Epithelial cell of esophagus (primary cell): ENCODE data around the gene PFAS.
A peak's percentile ranks its signal among the peaks of the same experiment; 100 is the strongest.

Source experiments
- DNase-seq: peaks from one replicate; pipeline ENCODE4 v3.0.0; 2010; ENCODE audit warnings: low read depth
- H3K4me3 ChIP-seq: 2 replicates; pipeline ENCODE4 v1.5.1; 2011; ENCODE audit warnings: mild to moderate bottlenecking, low read length, control low read depth
- TF ChIP-seq, protein P1 (sequence below): IDR thresholded peaks from 2 replicates; pipeline ENCODE4 v1.5.1; 2011; ENCODE audit warnings: low read depth, mild to moderate bottlenecking, low read length, control low read depth, inconsistent platforms; ENCODE audit not compliant: insufficient read depth; ENCODE audit errors: missing control alignments

PFAS gene

DNA sequence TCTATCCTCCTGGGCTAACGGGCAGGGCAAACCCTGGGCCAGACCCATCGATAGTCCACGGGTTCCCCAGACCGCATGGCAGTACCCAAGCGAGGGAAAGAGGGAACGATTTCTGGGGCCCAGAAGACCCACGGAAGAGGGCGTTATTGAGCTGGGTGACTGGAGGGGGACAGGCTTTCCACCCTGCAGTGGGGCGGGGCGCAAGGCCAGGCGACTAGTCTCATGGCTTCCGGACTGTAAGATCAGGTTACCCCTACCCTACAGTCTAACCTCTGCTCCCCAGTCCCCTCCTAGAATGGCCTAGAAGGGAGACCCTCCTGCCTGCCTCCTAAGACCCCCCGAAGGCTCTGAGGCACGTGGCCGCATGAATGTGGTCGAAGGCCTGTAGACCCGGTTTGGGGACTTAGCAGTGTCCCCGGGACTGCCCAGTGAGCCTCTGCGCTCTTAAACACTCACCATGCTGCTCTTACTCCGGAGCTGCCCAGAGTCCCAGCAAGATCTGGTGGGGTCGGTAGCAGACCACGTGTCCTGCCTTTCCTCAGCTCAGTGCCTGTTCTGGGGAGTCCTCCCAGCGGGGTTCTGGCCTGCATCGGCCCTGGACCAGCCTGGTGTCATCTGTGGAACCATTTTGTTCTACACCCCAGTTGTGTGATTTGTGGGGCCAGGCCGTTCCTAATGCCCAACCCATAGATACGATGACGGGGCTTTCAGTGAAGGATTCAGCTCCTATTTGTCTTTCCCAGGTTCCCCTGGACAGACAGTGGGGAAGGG is 25.5 kb upstream of the PFAS start:
- peak; percentile 49 for DNase-seq
- TF ChIP-seq, protein P1, sequence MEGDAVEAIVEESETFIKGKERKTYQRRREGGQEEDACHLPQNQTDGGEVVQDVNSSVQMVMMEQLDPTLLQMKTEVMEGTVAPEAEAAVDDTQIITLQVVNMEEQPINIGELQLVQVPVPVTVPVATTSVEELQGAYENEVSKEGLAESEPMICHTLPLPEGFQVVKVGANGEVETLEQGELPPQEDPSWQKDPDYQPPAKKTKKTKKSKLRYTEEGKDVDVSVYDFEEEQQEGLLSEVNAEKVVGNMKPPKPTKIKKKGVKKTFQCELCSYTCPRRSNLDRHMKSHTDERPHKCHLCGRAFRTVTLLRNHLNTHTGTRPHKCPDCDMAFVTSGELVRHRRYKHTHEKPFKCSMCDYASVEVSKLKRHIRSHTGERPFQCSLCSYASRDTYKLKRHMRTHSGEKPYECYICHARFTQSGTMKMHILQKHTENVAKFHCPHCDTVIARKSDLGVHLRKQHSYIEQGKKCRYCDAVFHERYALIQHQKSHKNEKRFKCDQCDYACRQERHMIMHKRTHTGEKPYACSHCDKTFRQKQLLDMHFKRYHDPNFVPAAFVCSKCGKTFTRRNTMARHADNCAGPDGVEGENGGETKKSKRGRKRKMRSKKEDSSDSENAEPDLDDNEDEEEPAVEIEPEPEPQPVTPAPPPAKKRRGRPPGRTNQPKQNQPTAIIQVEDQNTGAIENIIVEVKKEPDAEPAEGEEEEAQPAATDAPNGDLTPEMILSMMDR = no peak
- H3K4me3 ChIP-seq = peak overlapping the region; percentile 93

DNA sequence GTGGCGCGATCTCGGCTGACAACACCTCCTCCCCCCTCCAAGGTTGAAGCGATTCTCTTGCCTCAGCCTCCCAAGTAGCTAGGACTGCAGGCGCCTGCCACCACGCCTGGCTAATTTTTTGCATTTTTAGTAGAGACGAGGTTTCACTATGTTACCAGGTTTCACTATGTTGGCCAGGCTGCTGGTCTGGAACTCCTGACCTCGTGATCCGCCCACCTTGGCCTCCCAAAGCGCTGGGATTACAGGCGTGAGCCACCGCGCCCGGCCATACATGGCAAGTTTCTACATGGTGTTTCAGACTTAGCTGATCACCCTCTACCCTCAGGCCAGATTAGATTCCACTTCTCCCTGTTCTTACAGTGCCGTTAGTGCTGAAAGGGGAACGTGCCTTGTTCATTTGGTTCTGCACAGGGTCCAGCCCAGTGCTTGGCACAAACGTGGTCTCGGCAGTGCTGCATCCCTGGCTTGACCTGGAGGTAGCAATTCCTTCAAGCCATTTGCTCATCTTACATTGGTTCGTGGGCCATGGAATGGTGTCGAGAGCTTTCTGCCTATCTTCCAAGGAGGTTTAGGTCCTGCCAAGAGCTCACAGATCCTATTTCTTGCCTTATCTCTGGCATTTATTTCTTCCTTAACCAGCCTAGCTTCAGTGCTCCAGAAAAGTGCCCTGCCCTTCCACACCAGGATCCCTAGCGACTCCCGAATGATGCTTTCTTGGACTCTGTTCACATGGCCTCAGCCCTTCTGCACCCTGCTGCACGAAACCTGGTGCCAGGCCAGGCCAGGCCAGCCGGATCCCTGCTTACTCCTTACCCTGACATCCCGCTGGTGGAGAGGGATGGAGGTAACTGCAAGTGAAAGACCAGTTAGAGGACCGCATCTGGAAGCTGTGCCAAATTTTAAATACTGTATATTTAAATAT is 23.9 kb upstream of the PFAS start:
- H3K4me3 ChIP-seq = no peak overlapping the region
- TF ChIP-seq, protein P1 = no peak

DNA sequence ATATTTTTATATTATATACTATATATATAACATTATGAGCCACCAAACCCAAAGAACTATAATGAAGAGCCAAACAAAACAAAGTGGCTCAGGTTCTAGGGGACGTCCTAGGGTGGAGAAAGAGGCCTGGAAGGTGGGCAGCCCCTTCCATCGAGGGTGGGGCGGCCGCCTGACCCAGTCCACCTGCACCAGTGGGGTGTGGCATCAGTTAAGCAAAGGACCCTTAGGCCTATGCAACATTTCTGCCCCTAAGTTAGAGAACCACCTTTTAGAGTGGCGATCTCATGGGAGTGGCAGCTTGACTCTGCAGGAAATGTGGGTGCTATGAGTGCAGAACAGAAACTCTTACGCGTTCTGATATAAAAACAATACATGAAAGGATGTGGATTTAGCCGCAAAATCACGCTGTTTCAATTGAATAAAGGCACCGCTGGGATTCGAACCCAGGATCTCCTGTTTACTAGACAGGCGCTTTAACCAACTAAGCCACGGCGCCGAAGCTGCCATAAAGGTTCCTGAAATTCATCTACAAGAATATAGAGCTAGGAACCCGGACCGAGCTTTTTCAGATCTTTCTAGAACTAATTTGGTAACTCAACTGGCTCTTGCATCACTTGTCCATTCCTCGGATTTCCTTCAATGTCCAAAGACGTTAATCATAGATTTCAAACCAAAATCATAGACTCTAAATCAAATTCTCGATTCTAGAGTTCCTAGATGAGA is 23.1 kb upstream of the PFAS start:
- TF ChIP-seq, protein P1 = no peak
- peak overlapping the region; percentile 25 for H3K4me3 ChIP-seq
- peak; percentile 77 for DNase-seq

More for the DNA sequence above, 23.9 kb upstream of the PFAS start:
- no peak for DNase-seq

DNA sequence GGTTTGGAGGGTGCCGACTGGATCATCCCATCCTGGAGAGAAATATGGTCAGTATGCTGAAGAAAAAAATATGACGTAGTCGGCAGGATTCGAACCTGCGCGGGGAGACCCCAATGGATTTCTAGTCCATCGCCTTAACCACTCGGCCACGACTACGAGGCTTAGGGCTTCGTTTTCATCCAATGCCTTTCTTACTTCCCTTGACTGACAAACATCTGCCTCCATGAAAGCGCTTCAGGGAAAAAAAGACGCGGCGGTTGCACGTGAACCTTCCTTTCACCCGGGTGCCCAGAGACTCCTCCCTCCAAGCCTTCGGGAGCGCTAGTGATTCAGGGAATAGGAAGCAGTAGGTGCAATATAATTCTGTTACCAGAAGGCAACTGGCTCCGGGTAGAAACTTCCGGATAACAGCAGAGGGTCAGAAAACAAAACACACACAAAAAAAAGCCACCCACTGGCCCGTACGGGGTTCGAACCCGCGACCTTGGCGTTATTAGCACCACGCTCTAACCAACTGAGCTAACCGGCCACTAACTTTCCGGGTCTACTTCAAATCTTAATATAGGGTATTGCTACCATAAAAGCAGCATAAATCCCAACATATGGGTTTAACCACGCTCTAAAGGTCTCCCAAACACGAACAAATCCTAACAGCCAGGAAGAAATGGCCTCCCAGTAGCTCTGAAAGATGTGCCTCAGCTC is 22.4 kb upstream of the PFAS start:
- peak; percentile 91 for DNase-seq
- peak overlapping the region; percentile 25 for H3K4me3 ChIP-seq
- TF ChIP-seq, protein P1 = no peak

DNA sequence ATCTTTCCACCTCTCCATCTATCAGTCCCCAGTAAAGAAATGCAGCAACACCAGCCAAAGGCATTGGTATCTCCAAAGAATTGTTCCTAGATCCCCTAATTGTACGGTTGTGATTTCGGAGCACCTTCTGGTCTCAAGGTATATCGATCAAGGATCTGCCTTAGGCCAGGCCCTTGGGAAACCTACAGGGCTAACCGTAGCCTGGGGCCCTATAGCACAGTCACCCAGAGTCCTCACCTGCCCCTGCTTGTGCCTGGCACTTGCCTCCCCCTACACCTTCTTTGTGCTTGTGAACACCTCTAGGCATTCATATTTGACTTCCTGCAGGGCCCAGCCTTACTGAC is 21.9 kb upstream of the PFAS start:
- peak overlapping the region; percentile 25 for H3K4me3 ChIP-seq
- TF ChIP-seq, protein P1 = no peak
- no peak for DNase-seq

DNA sequence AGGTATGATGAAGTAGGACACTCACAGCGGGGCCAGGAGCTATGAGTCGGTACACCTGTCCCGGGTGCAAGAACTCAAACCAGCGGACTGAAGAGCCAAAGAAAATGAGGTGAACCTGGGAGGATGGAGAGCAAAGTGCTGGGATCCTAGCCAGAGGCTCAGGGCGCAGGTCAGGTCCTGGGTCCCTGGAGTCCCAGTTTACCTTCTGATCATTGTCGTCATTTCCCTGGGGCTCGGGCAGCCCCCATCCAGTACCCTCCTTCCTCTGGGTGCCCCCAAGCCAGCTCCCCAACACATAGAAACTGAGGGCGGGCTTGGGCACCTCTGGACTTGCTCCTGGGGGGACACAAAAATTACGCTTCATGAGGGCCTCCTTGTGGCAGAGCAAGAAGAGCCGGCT is 17.4 kb upstream of the PFAS start:
- TF ChIP-seq, protein P1 = no peak
- no peak overlapping the region for H3K4me3 ChIP-seq

More for the DNA sequence above, 17.4 kb upstream of the PFAS start:
- no peak for DNase-seq
